Measurements from ENCODE around the gene OVAAL. TPM values are rescaled to one million over a fixed set of nuclear protein-coding genes. Genes with fewer than 3 reads are reported as not detected.

Gene OVAAL
- total and polyA plus RNA-seq, 9 of the 15 experiments (the other 6 are each of a cell fraction or from before 2014, with no cell fraction given) = 0.04 to 0.18 (median 0.08) TPM; not detected in 4

DNA sequence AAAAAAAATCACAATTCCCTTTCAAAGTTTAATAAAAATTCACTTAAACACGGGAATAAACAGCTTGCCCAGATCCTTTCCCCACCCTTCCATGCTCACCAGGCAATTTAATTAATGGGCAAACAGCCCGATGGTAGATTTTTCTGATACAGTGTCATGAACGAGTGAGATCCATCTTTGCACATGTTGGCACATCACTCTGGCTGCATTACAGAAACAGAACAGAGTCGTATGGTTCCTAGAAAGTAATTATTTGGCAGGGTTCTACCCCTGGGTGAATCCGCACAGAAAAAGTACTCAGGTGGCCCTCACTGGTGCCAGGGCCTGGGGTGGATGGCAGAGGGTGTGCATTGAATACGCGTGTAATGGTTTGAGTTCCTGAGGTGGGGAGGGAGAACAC is 24.6 kb upstream of the OVAAL start:
- Histone ChIP-seq H3K36me3 (ENCODE audit: control insufficient read depth, insufficient read depth, low read length) (no peaks in the 10 kb centered on the region), H3K27me3 (ENCODE audit: control insufficient read depth in 2 of 2, insufficient read depth in 2 of 2, low read length in 2 of 2) (no peaks in the 10 kb centered on the region), H3K9me3 (replicated peaks; ENCODE audit: control insufficient read depth, insufficient read depth, low read depth, low read length) (no peaks in the 10 kb centered on the region), H3K4me1 (replicated peaks in 1 of 2; ENCODE audit: control insufficient read depth in 2 of 2, insufficient read depth in 2 of 2, low read length in 2 of 2) (peaks cover 0 to 10% of the 10 kb centered on the region in 2 experiments; a peak in 2 of 5 replicates), H3K9ac (ENCODE audit: insufficient read depth in 1 of 2, low read depth in 2 of 2, low read length in 2 of 2) (no peak overlapping the region), H3K4me2 (ENCODE audit: insufficient read depth, low read length) (no peak overlapping the region), H3K27ac (ENCODE audit: extremely low read depth, low read depth, low read length) (no peak overlapping the region), H4K20me1 (replicated peaks; ENCODE audit: control insufficient read depth, insufficient read depth, low read length) (no peaks in the 10 kb centered on the region), H3K79me2 (ENCODE audit: control insufficient read depth, insufficient read depth, low read length) (no peaks in the 10 kb centered on the region), H3K9me1 (ENCODE audit: control insufficient read depth, insufficient read depth, low read length) (no peaks in the 10 kb centered on the region), H2AFZ (ENCODE audit: low read depth, low read length) (no peak overlapping the region), H3K4me3 (no peak overlapping the region)
- WGBS (ENCODE audit: insufficient coverage, low coverage, missing lambda C conversion rate) = 72% methylated on average over 7 of the region's 7 CpGs
- no peak for ATAC-seq
- DNase-seq (ENCODE audit: extremely low read depth in 1 of 4, low spot score in 3 of 4) = no peak
- no TSS peak for BruUV-seq (replicated peaks)
- in situ Hi-C loops (cut with MboI) (no loop called here), intact Hi-C loops (cut with micrococcal nuclease) (no loop called here)
- no peak for FAIRE-seq
- ChIA-PET CTCF (ENCODE audit: low intra/inter-chr PET ratio) (interaction anchor here (0.8 to 4.0 kb wide), 2 partner anchors 99 to 330 kb away, joined by 5 to 54 read pairs; no protein-coding TSS in a partner anchor), POLR2A (no interaction called here)
- TF ChIP-seq COPS2 (conservative IDR thresholded peaks at IDR 0.05) (no peak), TEAD4 (IDR thresholded peaks at IDR 0.05; ENCODE audit: low read length) (no peak), TEAD4 (CRISPR knock-in tag; IDR thresholded peaks at IDR 0.05; ENCODE audit: borderline replicate concordance) (no peak), PTRF (tag; IDR thresholded peaks at IDR 0.05) (no peak), ZNF445 (CRISPR knock-in tag; IDR thresholded peaks at IDR 0.05; ENCODE audit: low read depth) (no peak), MECOM (CRISPR knock-in tag; IDR thresholded peaks at IDR 0.05) (no peak), MBD2 (IDR thresholded peaks at IDR 0.05; ENCODE audit: borderline replicate concordance, low read depth) (no peak), STAT5B (CRISPR knock-in tag; IDR thresholded peaks at IDR 0.05) (no peak), ZNF668 (CRISPR knock-in tag; IDR thresholded peaks at IDR 0.05) (no peak), ZNF764 (CRISPR knock-in tag; IDR thresholded peaks at IDR 0.05; ENCODE audit: low read depth) (no peak), KDM5B (IDR thresholded peaks at IDR 0.05; ENCODE audit: insufficient replicate concordance, low read depth, low read length) (no peak), RHOXF2B (CRISPR knock-in tag; conservative IDR thresholded peaks at IDR 0.05) (no peak), DMBX1 (CRISPR knock-in tag; IDR thresholded peaks at IDR 0.05; ENCODE audit: borderline replicate concordance) (no peak), ZNF347 (CRISPR knock-in tag; IDR thresholded peaks at IDR 0.05; ENCODE audit: low read depth) (no peak), NFATC3 (IDR thresholded peaks at IDR 0.05) (no peak), BMI1 (IDR thresholded peaks at IDR 0.05; ENCODE audit: low read length) (no peak), RBFOX2 (IDR thresholded peaks at IDR 0.05; ENCODE audit: low read depth, low read length) (no peak)
- TF ChIP-seq, protein P1, sequence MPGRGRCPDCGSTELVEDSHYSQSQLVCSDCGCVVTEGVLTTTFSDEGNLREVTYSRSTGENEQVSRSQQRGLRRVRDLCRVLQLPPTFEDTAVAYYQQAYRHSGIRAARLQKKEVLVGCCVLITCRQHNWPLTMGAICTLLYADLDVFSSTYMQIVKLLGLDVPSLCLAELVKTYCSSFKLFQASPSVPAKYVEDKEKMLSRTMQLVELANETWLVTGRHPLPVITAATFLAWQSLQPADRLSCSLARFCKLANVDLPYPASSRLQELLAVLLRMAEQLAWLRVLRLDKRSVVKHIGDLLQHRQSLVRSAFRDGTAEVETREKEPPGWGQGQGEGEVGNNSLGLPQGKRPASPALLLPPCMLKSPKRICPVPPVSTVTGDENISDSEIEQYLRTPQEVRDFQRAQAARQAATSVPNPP (IDR thresholded peaks at IDR 0.05; ENCODE audit: borderline replicate concordance, insufficient read depth, insufficient read length) = no peak
- TF ChIP-seq, protein P2, sequence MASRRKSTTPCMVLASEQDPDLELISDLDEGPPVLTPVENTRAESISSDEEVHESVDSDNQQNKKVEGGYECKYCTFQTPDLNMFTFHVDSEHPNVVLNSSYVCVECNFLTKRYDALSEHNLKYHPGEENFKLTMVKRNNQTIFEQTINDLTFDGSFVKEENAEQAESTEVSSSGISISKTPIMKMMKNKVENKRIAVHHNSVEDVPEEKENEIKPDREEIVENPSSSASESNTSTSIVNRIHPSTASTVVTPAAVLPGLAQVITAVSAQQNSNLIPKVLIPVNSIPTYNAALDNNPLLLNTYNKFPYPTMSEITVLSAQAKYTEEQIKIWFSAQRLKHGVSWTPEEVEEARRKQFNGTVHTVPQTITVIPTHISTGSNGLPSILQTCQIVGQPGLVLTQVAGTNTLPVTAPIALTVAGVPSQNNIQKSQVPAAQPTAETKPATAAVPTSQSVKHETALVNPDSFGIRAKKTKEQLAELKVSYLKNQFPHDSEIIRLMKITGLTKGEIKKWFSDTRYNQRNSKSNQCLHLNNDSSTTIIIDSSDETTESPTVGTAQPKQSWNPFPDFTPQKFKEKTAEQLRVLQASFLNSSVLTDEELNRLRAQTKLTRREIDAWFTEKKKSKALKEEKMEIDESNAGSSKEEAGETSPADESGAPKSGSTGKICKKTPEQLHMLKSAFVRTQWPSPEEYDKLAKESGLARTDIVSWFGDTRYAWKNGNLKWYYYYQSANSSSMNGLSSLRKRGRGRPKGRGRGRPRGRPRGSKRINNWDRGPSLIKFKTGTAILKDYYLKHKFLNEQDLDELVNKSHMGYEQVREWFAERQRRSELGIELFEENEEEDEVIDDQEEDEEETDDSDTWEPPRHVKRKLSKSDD (conservative IDR thresholded peaks at IDR 0.05; ENCODE audit: low read length) = no peak
- TF ChIP-seq, protein P3, sequence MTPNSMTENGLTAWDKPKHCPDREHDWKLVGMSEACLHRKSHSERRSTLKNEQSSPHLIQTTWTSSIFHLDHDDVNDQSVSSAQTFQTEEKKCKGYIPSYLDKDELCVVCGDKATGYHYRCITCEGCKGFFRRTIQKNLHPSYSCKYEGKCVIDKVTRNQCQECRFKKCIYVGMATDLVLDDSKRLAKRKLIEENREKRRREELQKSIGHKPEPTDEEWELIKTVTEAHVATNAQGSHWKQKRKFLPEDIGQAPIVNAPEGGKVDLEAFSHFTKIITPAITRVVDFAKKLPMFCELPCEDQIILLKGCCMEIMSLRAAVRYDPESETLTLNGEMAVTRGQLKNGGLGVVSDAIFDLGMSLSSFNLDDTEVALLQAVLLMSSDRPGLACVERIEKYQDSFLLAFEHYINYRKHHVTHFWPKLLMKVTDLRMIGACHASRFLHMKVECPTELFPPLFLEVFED (CRISPR knock-in tag; conservative IDR thresholded peaks at IDR 0.05) = no peak
